HFFc6 (cell line): ENCODE results near the gene PNKD. TPM values are rescaled to one million over a fixed set of nuclear protein-coding genes. Genes with fewer than 3 reads are reported as not detected.

Experiments
- DNase-seq: peaks from one replicate; pipeline ENCODE4 v3.0.0-alpha.2; 2018
- H3K27ac Mint-ChIP-seq: 2 replicates; pipeline ENCODE4 v1.8.0; 2020; ENCODE audit warnings: mild to moderate bottlenecking, mixed read lengths
- H3K27me3 Mint-ChIP-seq: 2 replicates; pipeline ENCODE4 v1.8.0; 2021; ENCODE audit warnings: mild to moderate bottlenecking, moderate library complexity, mixed read lengths; ENCODE audit not compliant: insufficient read depth
- H3K36me3 Mint-ChIP-seq: 2 replicates; pipeline ENCODE4 v1.8.0; 2021; ENCODE audit warnings: low read depth, mixed read lengths
- H3K4me1 Mint-ChIP-seq: 2 replicates; pipeline ENCODE4 v1.8.0; 2020; ENCODE audit warnings: low read depth, mixed read lengths
- H3K4me3 Mint-ChIP-seq: 2 replicates; pipeline ENCODE4 v1.8.0; 2020; ENCODE audit warnings: mild to moderate bottlenecking, moderate library complexity, mixed read lengths
- H3K9me3 Mint-ChIP-seq: 2 replicates; pipeline ENCODE4 v1.8.0; 2020; ENCODE audit warnings: mild to moderate bottlenecking, mixed read lengths
- total RNA-seq, 6 experiments: library from RNA; stranded (reverse); fragmentation: NEBNext Ultra II Directional; extraction: Animal tissue kit (Norgen Biotek cat#: 25700); gene quantifications; 2 replicates in 1 of 6; 3 replicates in 5 of 6; pipeline ENCODE4 v1.2.3, GENCODE V29; 2021
- TF ChIP-seq, protein P1 (sequence below): fragments of 200-600 bp; sonication (generic); IDR thresholded peaks from 2 replicates; pipeline ENCODE4 v1.5.0; 2021; ENCODE audit warnings: antibody characterized with exemption, mild to moderate bottlenecking

PNKD gene
- total RNA-seq, 6 experiments from 2014 or later = 50.8 to 62.8 (median 57.7) TPM

DNA sequence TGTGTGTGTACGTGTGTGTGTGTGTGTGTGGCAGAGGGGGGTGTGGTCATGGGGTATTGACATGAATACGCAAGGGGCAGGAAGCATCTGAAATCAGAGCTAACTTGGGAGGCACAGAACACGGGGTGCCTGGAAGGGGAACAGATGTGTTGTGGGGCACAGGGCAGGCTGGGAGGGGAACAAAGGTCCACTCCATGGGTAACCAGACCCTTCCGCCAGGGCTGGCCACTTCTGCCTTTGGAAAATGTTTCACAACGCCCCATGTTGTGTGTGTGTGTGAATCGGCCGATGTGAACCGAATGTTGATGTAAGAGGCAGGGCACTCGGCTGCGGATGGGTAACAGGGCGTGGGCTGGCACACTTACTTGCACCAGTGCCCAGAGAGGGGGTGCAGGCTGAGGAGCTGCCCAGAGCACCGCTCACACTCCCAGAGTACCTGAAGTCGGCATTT, 111.6 kb downstream of the PNKD start, which contains the start of gene SLC11A1:
Gene SLC11A1, plus strand, starts transcription at position 358 of the 451 bp plus-strand sequence. CDS start 96 bp downstream, outside the sequence.
- DNase-seq = no peak
- Mint-ChIP-seq H3K9me3 (no peaks in the 10 kb centered on the region), H3K27me3 (peaks cover 25% of the 10 kb centered on the region), H3K4me3 (no peak within 1 kb of the TSS), H3K27ac (no peak within 1 kb of the TSS), H3K36me3 (no peaks in the 10 kb centered on the region), H3K4me1 (peaks cover 8% of the 10 kb centered on the region)
- TF ChIP-seq, protein P1, sequence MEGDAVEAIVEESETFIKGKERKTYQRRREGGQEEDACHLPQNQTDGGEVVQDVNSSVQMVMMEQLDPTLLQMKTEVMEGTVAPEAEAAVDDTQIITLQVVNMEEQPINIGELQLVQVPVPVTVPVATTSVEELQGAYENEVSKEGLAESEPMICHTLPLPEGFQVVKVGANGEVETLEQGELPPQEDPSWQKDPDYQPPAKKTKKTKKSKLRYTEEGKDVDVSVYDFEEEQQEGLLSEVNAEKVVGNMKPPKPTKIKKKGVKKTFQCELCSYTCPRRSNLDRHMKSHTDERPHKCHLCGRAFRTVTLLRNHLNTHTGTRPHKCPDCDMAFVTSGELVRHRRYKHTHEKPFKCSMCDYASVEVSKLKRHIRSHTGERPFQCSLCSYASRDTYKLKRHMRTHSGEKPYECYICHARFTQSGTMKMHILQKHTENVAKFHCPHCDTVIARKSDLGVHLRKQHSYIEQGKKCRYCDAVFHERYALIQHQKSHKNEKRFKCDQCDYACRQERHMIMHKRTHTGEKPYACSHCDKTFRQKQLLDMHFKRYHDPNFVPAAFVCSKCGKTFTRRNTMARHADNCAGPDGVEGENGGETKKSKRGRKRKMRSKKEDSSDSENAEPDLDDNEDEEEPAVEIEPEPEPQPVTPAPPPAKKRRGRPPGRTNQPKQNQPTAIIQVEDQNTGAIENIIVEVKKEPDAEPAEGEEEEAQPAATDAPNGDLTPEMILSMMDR = no peak

GRCh38 chr2:218382785-218383184, 112.5 kb downstream of the PNKD start:
- DNase-seq = no peak
- Mint-ChIP-seq H3K4me1 (peaks cover 16% of the 10 kb centered on the region), H3K9me3 (no peaks in the 10 kb centered on the region), H3K36me3 (no peaks in the 10 kb centered on the region), H3K27ac (no peak overlapping the region), H3K4me3 (no peak overlapping the region), H3K27me3 (peaks cover 25% of the 10 kb centered on the region)
- TF ChIP-seq, protein P1 = no peak

- peaks cover 16% of the 10 kb centered on the region for H3K4me1 Mint-ChIP-seq
- no peak for DNase-seq
- no peaks in the 10 kb centered on the region for H3K9me3 Mint-ChIP-seq
- H3K4me3 Mint-ChIP-seq = no peak overlapping the region
- H3K27ac Mint-ChIP-seq = no peak overlapping the region
- H3K36me3 Mint-ChIP-seq = no peaks in the 10 kb centered on the region
- TF ChIP-seq, protein P1 = no peak
- peaks cover 18% of the 10 kb centered on the region for H3K27me3 Mint-ChIP-seq
These were observed 113.7 kb downstream of the PNKD start for GRCh38 chr2:218383892-218384519.

- Mint-ChIP-seq H3K27ac (no peak overlapping the region), H3K9me3 (no peaks in the 10 kb centered on the region), H3K36me3 (no peaks in the 10 kb centered on the region), H3K27me3 (peaks cover 18% of the 10 kb centered on the region), H3K4me3 (no peak overlapping the region), H3K4me1 (peaks cover 16% of the 10 kb centered on the region)
- TF ChIP-seq, protein P1 = no peak
- no peak for DNase-seq
These were observed 114.7 kb downstream of the PNKD start for GRCh38 chr2:218384975-218385374.

DNA sequence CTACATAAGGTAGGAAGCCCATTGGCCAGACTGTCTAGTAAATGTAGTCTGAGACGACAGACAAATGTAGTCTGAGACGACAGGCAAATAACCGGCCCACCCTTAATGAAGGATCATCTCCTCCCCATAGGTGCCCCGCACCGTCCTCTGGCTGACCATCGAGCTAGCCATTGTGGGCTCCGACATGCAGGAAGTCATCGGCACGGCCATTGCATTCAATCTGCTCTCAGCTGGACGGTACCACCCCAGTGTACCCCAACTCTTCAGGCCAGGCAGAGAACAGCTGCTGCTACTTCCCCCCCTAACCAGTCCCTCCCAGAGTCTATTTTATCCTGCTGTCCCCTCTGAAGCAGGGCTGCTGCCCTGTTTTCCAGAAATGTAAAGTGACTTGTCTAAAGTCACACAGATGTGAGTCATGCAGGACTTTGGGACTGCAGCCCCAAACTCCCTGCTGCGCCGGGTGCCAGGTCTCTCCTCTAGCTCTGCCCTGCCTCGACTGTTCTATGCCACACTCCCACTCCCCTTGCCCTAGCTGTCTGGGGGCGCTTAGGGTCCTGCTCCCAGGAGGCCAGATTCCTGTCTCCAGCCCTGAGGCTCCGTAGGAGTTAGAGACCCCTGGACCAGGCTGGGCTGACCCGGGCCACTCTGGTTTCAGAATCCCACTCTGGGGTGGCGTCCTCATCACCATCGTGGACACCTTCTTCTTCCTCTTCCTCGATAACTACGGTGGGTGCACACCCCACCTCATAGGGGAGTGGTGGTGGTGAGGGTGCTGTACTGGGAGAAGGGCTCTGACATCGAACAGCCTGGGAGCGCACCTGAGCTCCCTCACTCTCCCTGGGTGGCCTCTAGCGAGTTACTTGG, 116.4 kb downstream of the PNKD start:
- H3K4me1 Mint-ChIP-seq = peaks cover 16% of the 10 kb centered on the region
- TF ChIP-seq, protein P1 = no peak
- H3K27me3 Mint-ChIP-seq = peaks cover 15% of the 10 kb centered on the region
- H3K27ac Mint-ChIP-seq = no peak overlapping the region
- peak overlapping the region; percentile 81; the same call in 1 of the 2 replicates for H3K4me3 Mint-ChIP-seq
- DNase-seq = no peak
- no peaks in the 10 kb centered on the region for H3K9me3 Mint-ChIP-seq
- H3K36me3 Mint-ChIP-seq = no peaks in the 10 kb centered on the region
